Astrocyte (in vitro differentiated cells and primary cell): Measurements from ENCODE around the gene CACNB4. TPM values are rescaled to one million over a fixed set of nuclear protein-coding genes. Genes with fewer than 3 reads are reported as not detected.

Source experiments
- DNase-seq: peaks from one replicate; pipeline ENCODE4 v3.0.0-alpha.2; 2010; ENCODE audit warnings: low read depth
- FAIRE-seq: peaks from 2 replicates; lab custom pipeline; 2011; peaks lifted over from hg19 to GRCh38; lab: Jason Lieb, UNC
- H2AFZ ChIP-seq: 2 replicates; pipeline ENCODE4 v1.6.0; 2012; ENCODE audit warnings: low read depth, low read length, inconsistent platforms
- H3K27ac ChIP-seq: 2 replicates; pipeline ENCODE4 v1.5.1; 2011; ENCODE audit warnings: low read depth, low read length, inconsistent platforms
- H3K27me3 ChIP-seq: 2 replicates; pipeline ENCODE4 v1.6.0; 2011; ENCODE audit warnings: low read length, inconsistent platforms; ENCODE audit not compliant: insufficient read depth
- H3K36me3 ChIP-seq: 2 replicates; pipeline ENCODE4 v1.5.1; 2011; ENCODE audit warnings: low read length, inconsistent platforms; ENCODE audit not compliant: insufficient read depth
- H3K4me1 ChIP-seq: 2 replicates; pipeline ENCODE4 v1.5.1; 2011; ENCODE audit warnings: low read length, inconsistent platforms; ENCODE audit not compliant: insufficient read depth
- H3K4me2 ChIP-seq: 2 replicates; pipeline ENCODE4 v1.6.0; 2012; ENCODE audit warnings: low read length, inconsistent platforms
- H3K4me3 ChIP-seq: 2 replicates; pipeline ENCODE4 v1.5.1; 2011; ENCODE audit warnings: low read depth, mild to moderate bottlenecking, low read length, inconsistent platforms; ENCODE audit not compliant: insufficient read depth
- H3K79me2 ChIP-seq: 2 replicates; pipeline ENCODE4 v1.6.0; 2012; ENCODE audit warnings: mild to moderate bottlenecking, low read length, inconsistent platforms; ENCODE audit not compliant: insufficient read depth
- H3K9ac ChIP-seq: 2 replicates; pipeline ENCODE4 v1.6.0; 2012; ENCODE audit warnings: mild to moderate bottlenecking, low read length, inconsistent platforms
- H3K9me3 ChIP-seq: 2 replicates; pipeline ENCODE4 v1.5.1; 2012; ENCODE audit warnings: low read depth, mild to moderate bottlenecking, low read length, inconsistent platforms; ENCODE audit not compliant: insufficient read depth
- H4K20me1 ChIP-seq: 2 replicates; pipeline ENCODE4 v1.6.0; 2012; ENCODE audit warnings: low read length, inconsistent platforms; ENCODE audit not compliant: insufficient read depth
- H3K27ac Mint-ChIP-seq: one replicate; pipeline ENCODE4 v1.8.0; 2021; ENCODE audit warnings: mild to moderate bottlenecking, mixed read lengths; ENCODE audit not compliant: unreplicated experiment
- H3K27me3 Mint-ChIP-seq: one replicate; pipeline ENCODE4 v1.8.0; 2021; ENCODE audit warnings: low read depth, mixed read lengths; ENCODE audit not compliant: unreplicated experiment
- H3K36me3 Mint-ChIP-seq: one replicate; pipeline ENCODE4 v1.8.0; 2021; ENCODE audit warnings: low read depth, mixed read lengths; ENCODE audit not compliant: unreplicated experiment
- H3K4me1 Mint-ChIP-seq: one replicate; pipeline ENCODE4 v1.8.0; 2021; ENCODE audit warnings: low read depth, mixed read lengths; ENCODE audit not compliant: unreplicated experiment
- H3K4me3 Mint-ChIP-seq: one replicate; pipeline ENCODE4 v1.8.0; 2021; ENCODE audit warnings: mild to moderate bottlenecking, moderate library complexity, mixed read lengths; ENCODE audit not compliant: unreplicated experiment
- H3K9me3 Mint-ChIP-seq: one replicate; pipeline ENCODE4 v1.8.0; 2021; ENCODE audit warnings: mild to moderate bottlenecking, mixed read lengths; ENCODE audit not compliant: unreplicated experiment
- CTCF ChIP-seq: IDR thresholded peaks from 2 replicates; pipeline ENCODE4 v1.5.1; 2011; ENCODE audit warnings: low read depth, mild to moderate bottlenecking, inconsistent platforms, low read length, moderate library complexity; ENCODE audit not compliant: insufficient read depth
- EZH2 ChIP-seq: IDR thresholded peaks from 2 replicates; pipeline ENCODE4 v1.6.1; 2012; ENCODE audit warnings: mild to moderate bottlenecking, low read length, inconsistent platforms; ENCODE audit not compliant: insufficient read depth
- total RNA-seq: library from RNA; stranded (reverse); gene quantifications from 2 replicates; pipeline ENCODE4 v1.2.1, GENCODE V29; 2021

Gene CACNB4
- total RNA-seq, 1 donor from 2014 or later: 1.8 TPM

DNA sequence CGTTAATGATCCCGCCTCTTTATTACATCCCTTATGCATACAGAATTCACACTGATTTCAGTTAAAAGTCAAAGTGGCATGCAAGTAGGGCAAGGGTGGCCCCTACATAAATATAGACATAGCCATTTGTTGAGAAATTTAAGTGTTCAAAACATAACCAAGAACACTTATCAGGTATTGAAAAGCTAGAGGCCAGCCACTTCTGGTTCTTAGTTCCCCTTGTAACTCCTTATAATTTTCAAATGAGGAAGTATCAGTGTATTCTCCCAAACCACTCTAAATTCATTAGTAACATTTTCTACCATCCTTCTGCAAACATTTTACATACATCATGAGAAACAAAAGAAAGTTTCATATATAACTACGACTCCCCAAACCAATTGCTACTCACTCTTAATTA, 264.9 kb downstream of the CACNB4 start:
- Histone ChIP-seq H3K9ac (no peak overlapping the region), H3K4me3 (no peak overlapping the region), H3K9me3 (no peaks in the 10 kb centered on the region), H4K20me1 (no peaks in the 10 kb centered on the region), H3K4me1 (no peaks in the 10 kb centered on the region), H3K4me2 (no peak overlapping the region), H3K36me3 (no peaks in the 10 kb centered on the region), H3K27me3 (no peaks in the 10 kb centered on the region), H2AFZ (no peak overlapping the region), H3K27ac (no peak overlapping the region), H3K79me2 (no peaks in the 10 kb centered on the region)
- no peaks in the 10 kb centered on the region for H3K27me3 Mint-ChIP-seq
- no peak overlapping the region for H3K27ac Mint-ChIP-seq
- no peak for FAIRE-seq
- DNase-seq: no peak
- H3K4me3 Mint-ChIP-seq: no peak overlapping the region
- no peaks in the 10 kb centered on the region for H3K36me3 Mint-ChIP-seq
- TF ChIP-seq EZH2 (no peak), CTCF (no peak)
- no peaks in the 10 kb centered on the region for H3K4me1 Mint-ChIP-seq
- H3K9me3 Mint-ChIP-seq: no peaks in the 10 kb centered on the region

GRCh38 chr2:151830961-151831360, 267.9 kb downstream of the CACNB4 start:
- TF ChIP-seq CTCF (no peak), EZH2 (no peak)
- H3K4me3 ChIP-seq: no peak overlapping the region
- Mint-ChIP-seq H3K4me3 (no peak overlapping the region), H3K27ac (no peak overlapping the region), H3K27me3 (no peaks in the 10 kb centered on the region), H3K36me3 (no peaks in the 10 kb centered on the region), H3K9me3 (no peaks in the 10 kb centered on the region), H3K4me1 (peaks cover 5% of the 10 kb centered on the region)
- no peaks in the 10 kb centered on the region for H3K9me3 ChIP-seq
- peaks cover 18% of the 10 kb centered on the region for H4K20me1 ChIP-seq
- H3K27me3 ChIP-seq: no peaks in the 10 kb centered on the region
- H3K4me2 ChIP-seq: no peak overlapping the region
- no peaks in the 10 kb centered on the region for H3K36me3 ChIP-seq
- H3K27ac ChIP-seq: no peak overlapping the region
- H2AFZ ChIP-seq: no peak overlapping the region
- peaks cover 15% of the 10 kb centered on the region for H3K4me1 ChIP-seq
- H3K9ac ChIP-seq: no peak overlapping the region
- H3K79me2 ChIP-seq: peaks cover 23% of the 10 kb centered on the region
- no peak for FAIRE-seq
- no peak for DNase-seq

DNA sequence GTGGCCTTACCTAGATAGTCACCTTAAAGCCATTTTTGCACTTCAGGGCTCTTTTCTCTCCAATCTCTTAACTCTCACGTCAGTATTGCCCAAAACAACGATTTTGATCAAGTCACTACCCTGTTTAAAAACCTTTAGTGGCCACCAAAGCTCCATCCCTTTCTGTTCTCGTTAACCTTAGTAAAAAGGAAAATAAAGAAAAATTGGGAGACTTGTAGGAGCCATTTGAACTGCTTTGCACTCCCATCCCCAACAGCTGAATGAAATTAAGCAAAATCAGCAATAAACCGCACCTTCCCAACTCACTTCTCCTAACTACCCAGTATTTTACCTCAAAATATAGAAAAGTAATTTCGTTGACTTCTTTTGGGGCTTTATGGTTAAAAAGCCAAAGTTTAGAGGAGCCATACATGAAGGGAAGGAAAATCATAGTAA, 269.9 kb downstream of the CACNB4 start:
- Histone ChIP-seq H3K27ac (peak overlapping the region; percentile 83), H3K79me2 (peaks cover 43% of the 10 kb centered on the region), H3K27me3 (no peaks in the 10 kb centered on the region), H4K20me1 (peaks cover 38% of the 10 kb centered on the region), H3K4me3 (peak overlapping the region; percentile 99), H3K9me3 (no peaks in the 10 kb centered on the region), H3K4me1 (peaks cover 15% of the 10 kb centered on the region), H3K4me2 (peak overlapping the region; percentile 87), H3K36me3 (no peaks in the 10 kb centered on the region), H3K9ac (peak overlapping the region; percentile 96), H2AFZ (peak overlapping the region; percentile 90)
- FAIRE-seq (no peak), DNase-seq (no peak)
- no peaks in the 10 kb centered on the region for H3K9me3 Mint-ChIP-seq
- peak overlapping the region; percentile 43 for H3K27ac Mint-ChIP-seq
- H3K36me3 Mint-ChIP-seq: no peaks in the 10 kb centered on the region
- H3K27me3 Mint-ChIP-seq: no peaks in the 10 kb centered on the region
- peak overlapping the region; percentile 80 for H3K4me3 Mint-ChIP-seq
- H3K4me1 Mint-ChIP-seq: peaks cover 17% of the 10 kb centered on the region
- TF ChIP-seq CTCF (no peak), EZH2 (no peak)
